Bronchial epithelial cell (primary cell): ENCODE measurements around the gene NOTO. TPM values are rescaled to one million over a fixed set of nuclear protein-coding genes. Genes with fewer than 3 reads are reported as not detected.

Source experiments
- DNase-seq: peaks from one replicate; pipeline ENCODE4 v3.0.0-alpha.2; 2010; ENCODE audit warnings: low read depth
- FAIRE-seq: peaks from 2 replicates; lab custom pipeline; 2011; peaks lifted over from hg19 to GRCh38; lab: Jason Lieb, UNC
- H3K27me3 ChIP-seq: 2 replicates; pipeline ENCODE4 v1.5.1; 2011; ENCODE audit warnings: low read length; ENCODE audit not compliant: control insufficient read depth, insufficient read depth
- H3K36me3 ChIP-seq: 2 replicates; pipeline ENCODE4 v1.5.1; 2011; ENCODE audit warnings: low read length; ENCODE audit not compliant: control insufficient read depth, insufficient read depth
- H3K4me3 ChIP-seq: 2 replicates; pipeline ENCODE4 v1.5.1; 2011; ENCODE audit warnings: mild to moderate bottlenecking, low read depth, low read length, control low read depth
- total RNA-seq: library from RNA; depleted of rRNA; stranded (reverse); fragments of >200 nt; gene quantifications from 2 replicates; pipeline ENCODE4 v1.2.1, GENCODE V29; 2014
- TF ChIP-seq, protein P1 (sequence below): IDR thresholded peaks from 2 replicates; pipeline ENCODE4 v1.5.1; 2011; ENCODE audit warnings: mild to moderate bottlenecking, moderate library complexity, low read length, control low read depth, inconsistent platforms; ENCODE audit not compliant: insufficient read depth, severe bottlenecking

The NOTO gene
- total RNA-seq, 1 donor from 2014 or later: not detected

DNA sequence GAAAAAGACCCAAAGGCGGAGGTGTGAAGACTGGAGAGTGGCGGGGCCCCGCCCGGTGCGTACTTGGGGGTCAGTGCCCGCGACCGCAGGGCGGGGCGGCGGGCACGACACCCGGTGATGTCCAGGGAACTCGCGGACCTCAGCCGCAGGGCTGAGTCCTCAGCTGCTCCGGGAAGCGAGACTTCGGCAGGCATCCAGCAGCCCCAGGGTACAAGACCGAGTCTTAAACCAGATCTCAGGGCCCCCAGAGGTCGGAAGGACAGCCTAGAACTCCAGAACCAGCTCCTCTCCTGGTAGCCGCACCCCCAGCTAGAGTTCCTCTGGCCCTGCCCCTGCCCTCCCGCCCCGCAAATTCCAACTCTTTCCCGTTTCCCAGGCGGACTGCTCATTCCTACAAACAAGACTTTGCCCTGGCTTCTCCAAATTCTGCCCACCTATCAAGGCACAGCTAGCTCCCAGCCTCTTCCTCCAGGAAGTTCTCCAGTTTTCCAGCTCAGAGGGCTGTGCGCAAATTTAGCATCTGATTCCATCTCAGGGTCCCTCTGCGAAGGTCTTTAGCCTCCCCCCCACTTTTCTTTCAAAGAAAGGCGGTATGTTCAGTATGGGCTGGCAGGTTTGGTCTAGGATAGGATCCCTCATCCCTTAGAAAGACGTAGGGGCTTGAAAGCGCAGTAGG lies 26.0 kb upstream of the NOTO start:
- Histone ChIP-seq H3K36me3 (no peaks in the 10 kb centered on the region), H3K4me3 (peak overlapping the region; percentile 22), H3K27me3 (peaks cover 7% of the 10 kb centered on the region)
- no peak for FAIRE-seq
- TF ChIP-seq, protein P1, sequence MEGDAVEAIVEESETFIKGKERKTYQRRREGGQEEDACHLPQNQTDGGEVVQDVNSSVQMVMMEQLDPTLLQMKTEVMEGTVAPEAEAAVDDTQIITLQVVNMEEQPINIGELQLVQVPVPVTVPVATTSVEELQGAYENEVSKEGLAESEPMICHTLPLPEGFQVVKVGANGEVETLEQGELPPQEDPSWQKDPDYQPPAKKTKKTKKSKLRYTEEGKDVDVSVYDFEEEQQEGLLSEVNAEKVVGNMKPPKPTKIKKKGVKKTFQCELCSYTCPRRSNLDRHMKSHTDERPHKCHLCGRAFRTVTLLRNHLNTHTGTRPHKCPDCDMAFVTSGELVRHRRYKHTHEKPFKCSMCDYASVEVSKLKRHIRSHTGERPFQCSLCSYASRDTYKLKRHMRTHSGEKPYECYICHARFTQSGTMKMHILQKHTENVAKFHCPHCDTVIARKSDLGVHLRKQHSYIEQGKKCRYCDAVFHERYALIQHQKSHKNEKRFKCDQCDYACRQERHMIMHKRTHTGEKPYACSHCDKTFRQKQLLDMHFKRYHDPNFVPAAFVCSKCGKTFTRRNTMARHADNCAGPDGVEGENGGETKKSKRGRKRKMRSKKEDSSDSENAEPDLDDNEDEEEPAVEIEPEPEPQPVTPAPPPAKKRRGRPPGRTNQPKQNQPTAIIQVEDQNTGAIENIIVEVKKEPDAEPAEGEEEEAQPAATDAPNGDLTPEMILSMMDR: no peak
- no peak for DNase-seq

DNA sequence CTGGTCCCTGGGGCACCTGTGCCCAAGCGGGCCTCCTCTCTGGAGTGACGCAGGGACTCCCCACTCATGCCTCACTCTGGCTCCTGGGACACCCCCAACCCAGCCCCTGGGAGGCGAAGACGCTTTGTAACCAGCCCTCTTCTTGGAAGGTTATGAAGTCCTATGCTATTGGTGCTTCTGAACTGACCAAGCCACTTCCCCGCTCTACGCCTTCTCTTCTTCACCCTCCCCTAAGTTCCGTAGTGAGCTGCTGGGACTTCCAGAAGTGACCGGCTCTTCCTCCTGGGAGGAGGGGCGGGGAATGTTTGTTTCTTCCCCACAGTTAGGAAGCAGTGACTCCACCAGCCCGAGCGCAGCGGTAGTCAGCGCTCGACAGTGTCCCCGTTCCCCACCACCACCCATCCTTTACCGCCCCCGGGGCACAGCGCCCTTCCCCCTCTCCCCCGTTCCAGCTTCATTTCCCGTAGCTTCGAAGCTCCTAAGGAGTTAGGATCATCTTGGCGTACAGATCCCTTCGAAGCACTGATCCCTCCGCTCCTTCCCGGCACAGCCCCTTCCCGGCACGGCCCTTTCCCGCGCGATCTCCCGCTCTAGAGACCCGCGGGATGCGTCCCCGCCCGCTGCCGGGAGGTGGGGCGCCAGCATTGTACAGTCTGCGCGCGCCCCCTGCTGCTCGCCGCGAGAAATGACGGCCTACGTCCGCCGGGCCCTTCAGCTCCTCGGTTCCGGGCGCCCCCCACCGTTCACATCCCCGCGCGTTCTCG lies 25.3 kb upstream of the NOTO start:
- Histone ChIP-seq H3K4me3 (peak overlapping the region; percentile 63), H3K36me3 (no peaks in the 10 kb centered on the region), H3K27me3 (peaks cover 5% of the 10 kb centered on the region)
- FAIRE-seq (no peak), DNase-seq (peak; percentile 47)
- TF ChIP-seq, protein P1: peak; percentile 95

GRCh38 chr2:73177645-73178255 lies 24.6 kb upstream of the NOTO start:
- H3K27me3 ChIP-seq: peaks cover 5% of the 10 kb centered on the region
- FAIRE-seq (no peak), DNase-seq (no peak)
- H3K36me3 ChIP-seq: no peaks in the 10 kb centered on the region
- no peak overlapping the region for H3K4me3 ChIP-seq
- TF ChIP-seq, protein P1: no peak

DNA sequence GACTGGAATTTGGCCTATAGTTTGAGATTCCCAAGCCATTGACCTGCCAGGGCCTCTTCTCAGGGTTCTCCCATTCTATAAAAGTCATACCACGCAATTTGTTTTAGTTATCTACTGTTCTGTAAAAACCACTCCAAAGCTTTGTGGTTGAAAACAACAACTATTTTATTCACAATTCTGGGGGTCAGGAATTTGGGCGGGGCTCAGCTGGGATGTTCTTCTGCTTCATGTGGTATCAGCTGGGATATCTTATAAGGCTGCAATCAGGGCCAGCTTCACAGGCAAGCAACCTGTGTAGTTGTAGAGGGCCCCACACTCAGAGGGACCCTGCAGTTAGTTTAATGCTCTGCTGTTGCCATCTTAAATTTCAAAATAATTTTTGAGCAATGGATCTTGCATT lies 16.4 kb upstream of the NOTO start:
- no peak for FAIRE-seq

GRCh38 chr2:73187549-73187948 lies 14.8 kb upstream of the NOTO start:
- no peak for FAIRE-seq
- Histone ChIP-seq H3K4me3 (no peak overlapping the region), H3K27me3 (peaks cover 13% of the 10 kb centered on the region), H3K36me3 (no peaks in the 10 kb centered on the region)
- TF ChIP-seq, protein P1: no peak
- no peak for DNase-seq

More for the DNA sequence above, 16.4 kb upstream of the NOTO start:
- DNase-seq: no peak
- Histone ChIP-seq H3K27me3 (peaks cover 13% of the 10 kb centered on the region), H3K4me3 (no peak overlapping the region), H3K36me3 (no peaks in the 10 kb centered on the region)
- TF ChIP-seq, protein P1: no peak
